OCI-LY3 (cell line): Measurements from ENCODE around the gene APOD.

Experiments
- CTCF ChIP-seq: fragments of 200-600, 300-600 bp; sonication (generic); IDR thresholded peaks from 2 replicates; pipeline ENCODE4 v1.5.1; 2014; ENCODE audit warnings: antibody characterized with exemption, low read length, low read depth
- EZH2phosphoT487 ChIP-seq: fragments of 200-600 bp; shearing (Covaris generic); IDR thresholded peaks from 2 replicates; pipeline ENCODE4 v1.6.1; 2018; ENCODE audit warnings: antibody characterized with exemption, mixed run types, low read depth

GRCh38 chr3:195526492-195526891 lies 57.2 kb downstream of the APOD start:
- no peak for TF ChIP-seq CTCF
- no peak for TF ChIP-seq EZH2phosphoT487
